ENCODE data around the gene ARAP1. TPM values are rescaled to one million over a fixed set of nuclear protein-coding genes. Genes with fewer than 3 reads are reported as not detected.

The ARAP1 gene
- total RNA-seq, 1 experiment from 2014 or later: 73.6 TPM

DNA sequence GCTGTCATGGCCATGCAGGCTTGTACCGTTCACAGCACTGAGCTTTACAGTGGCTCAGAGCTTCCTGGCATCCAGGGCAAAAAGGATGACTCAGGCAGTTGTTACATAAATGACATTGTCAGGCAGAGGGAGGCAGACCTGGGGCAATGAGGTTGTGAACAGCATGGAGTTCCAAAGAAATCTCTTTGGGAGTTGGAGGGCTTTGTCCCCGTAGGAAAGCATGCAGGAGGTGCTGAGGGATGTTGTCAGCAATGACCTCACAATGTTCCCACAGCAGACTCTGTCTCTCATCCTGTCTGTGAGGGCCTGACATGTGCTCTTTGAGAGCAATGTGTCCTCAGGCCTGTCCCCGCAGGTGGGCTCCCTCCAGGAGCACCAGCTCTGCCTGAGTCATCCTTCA, 52.1 kb downstream of the ARAP1 start:
- ChIA-PET POLR2A (no interaction called here), CTCF (no interaction called here)
- no peaks in the 10 kb centered on the region for H3K36me3 ChIP-seq (ENCODE audit: control insufficient read depth, insufficient read depth, low read length)
- H3K27ac ChIP-seq (ENCODE audit: low read length): no peak overlapping the region
- no peak overlapping the region for H3K4me3 ChIP-seq (ENCODE audit: low read depth in 2 of 2, low read length in 2 of 2)
- ATAC-seq (no peak), DNase-seq (ENCODE audit: low read depth, low spot score) (no peak)
- H3K4me1 ChIP-seq (ENCODE audit: control insufficient read depth, insufficient read depth, low read length): no peaks in the 10 kb centered on the region
- no peaks in the 10 kb centered on the region for H3K27me3 ChIP-seq (ENCODE audit: control insufficient read depth, insufficient read depth, low read length)
- in situ Hi-C loops (cut with HindIII; ENCODE audit: low pct_unique_long_range_greater_than_20kb, low sequenced_read_pairs) (no loop called here), intact Hi-C loops (cut with micrococcal nuclease; ENCODE audit: unreplicated experiment) (no loop called here)
- no TSS peak for BruUV-seq (replicated peaks)
- H3K9me3 ChIP-seq (ENCODE audit: control insufficient read depth, insufficient read depth, low read depth, low read length): no peaks in the 10 kb centered on the region
- TF ChIP-seq POLR2AphosphoS5 (IDR thresholded peaks at IDR 0.05; ENCODE audit: low read depth, low read length) (no peak), REST (IDR thresholded peaks at IDR 0.05; ENCODE audit: insufficient read depth in 1 of 2, low read depth in 2 of 2, low read length in 1 of 2) (no peak), TCF7L2 (IDR thresholded peaks at IDR 0.05; ENCODE audit: low read depth, low read length) (no peak), SIN3A (IDR thresholded peaks at IDR 0.05; ENCODE audit: borderline replicate concordance, insufficient read depth, low read depth, low read length) (no peak), CTCF (IDR thresholded peaks at IDR 0.05) (no peak)

DNA sequence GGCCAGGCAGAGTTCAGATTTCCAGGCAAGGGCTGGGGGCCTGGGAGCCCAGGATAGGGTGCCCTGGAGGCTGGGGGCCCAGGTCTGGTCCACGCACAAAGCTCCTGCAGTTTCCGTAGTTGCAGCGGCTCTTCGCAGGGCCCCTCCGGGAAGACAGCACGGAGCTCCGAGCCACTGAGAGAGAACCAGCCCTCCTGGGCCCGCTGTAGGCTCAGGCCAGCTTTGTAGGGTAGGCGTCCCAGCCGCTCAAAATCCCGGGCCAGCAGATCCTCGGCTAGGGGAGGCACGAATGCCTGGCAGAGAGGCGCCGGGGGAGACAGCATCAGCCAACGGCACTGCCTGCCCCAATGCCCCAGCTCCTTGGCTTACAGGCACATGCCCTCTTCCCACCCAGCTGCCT, 54.4 kb downstream of the ARAP1 start:
- ChIA-PET CTCF (interaction anchor here (0.6 kb wide), 1 partner anchor 104 kb away, joined by 3 read pairs; no protein-coding TSS in a partner anchor), POLR2A (no interaction called here)
- no peak for ATAC-seq
- intact Hi-C loops (cut with micrococcal nuclease; ENCODE audit: unreplicated experiment): no loop called here
- no peaks in the 10 kb centered on the region for H3K4me1 ChIP-seq (ENCODE audit: control insufficient read depth, insufficient read depth, low read length)
- H3K27me3 ChIP-seq (ENCODE audit: control insufficient read depth, insufficient read depth, low read length): no peaks in the 10 kb centered on the region
- BruUV-seq (replicated peaks): no TSS peak
- in situ Hi-C loops (cut with HindIII; ENCODE audit: low pct_unique_long_range_greater_than_20kb, low sequenced_read_pairs): no loop called here
- TF ChIP-seq CTCF (IDR thresholded peaks at IDR 0.05) (no peak), TCF7L2 (IDR thresholded peaks at IDR 0.05; ENCODE audit: low read depth, low read length) (no peak), SIN3A (IDR thresholded peaks at IDR 0.05; ENCODE audit: borderline replicate concordance, insufficient read depth, low read depth, low read length) (no peak), REST (IDR thresholded peaks at IDR 0.05; ENCODE audit: insufficient read depth in 1 of 2, low read depth in 2 of 2, low read length in 1 of 2) (no peak), POLR2AphosphoS5 (IDR thresholded peaks at IDR 0.05; ENCODE audit: low read depth, low read length) (no peak)
- H3K36me3 ChIP-seq (ENCODE audit: control insufficient read depth, insufficient read depth, low read length): no peaks in the 10 kb centered on the region
- H3K27ac ChIP-seq (ENCODE audit: low read length): no peak overlapping the region
- H3K9me3 ChIP-seq (ENCODE audit: control insufficient read depth, insufficient read depth, low read depth, low read length): no peaks in the 10 kb centered on the region
- DNase-seq (ENCODE audit: low read depth, low spot score): no peak
- no peak overlapping the region for H3K4me3 ChIP-seq (ENCODE audit: low read depth in 2 of 2, low read length in 2 of 2)

All from Panc1 (cell line).